GM21737 (cell line): ENCODE data around the gene TMEM205.
"Not testable (repeated sequence)": the region's sequence is repeated elsewhere in the genome, so short reads cannot be mapped to it uniquely, and the experiment has no call there.

Experiments
- ATAC-seq: cut with Tn5 transposase; IDR thresholded peaks from one replicate; pipeline ENCODE4 v1.9.1; 2021; ENCODE audit warnings: mild to moderate bottlenecking, moderate library complexity; ENCODE audit not compliant: unreplicated experiment

The TMEM205 gene

GRCh38 chr19:11346104-11346940 is at the start of gene TMEM205, which contains the start of gene CCDC159:
Gene TMEM205, minus strand, starts transcription at chr19:11346268. Its CDS starts 649 bp downstream, at chr19:11345619.
Gene CCDC159, plus strand, starts transcription at chr19:11346519. Its CDS starts 88 bp downstream, at chr19:11346607.
- peak; percentile 81 for ATAC-seq

DNA sequence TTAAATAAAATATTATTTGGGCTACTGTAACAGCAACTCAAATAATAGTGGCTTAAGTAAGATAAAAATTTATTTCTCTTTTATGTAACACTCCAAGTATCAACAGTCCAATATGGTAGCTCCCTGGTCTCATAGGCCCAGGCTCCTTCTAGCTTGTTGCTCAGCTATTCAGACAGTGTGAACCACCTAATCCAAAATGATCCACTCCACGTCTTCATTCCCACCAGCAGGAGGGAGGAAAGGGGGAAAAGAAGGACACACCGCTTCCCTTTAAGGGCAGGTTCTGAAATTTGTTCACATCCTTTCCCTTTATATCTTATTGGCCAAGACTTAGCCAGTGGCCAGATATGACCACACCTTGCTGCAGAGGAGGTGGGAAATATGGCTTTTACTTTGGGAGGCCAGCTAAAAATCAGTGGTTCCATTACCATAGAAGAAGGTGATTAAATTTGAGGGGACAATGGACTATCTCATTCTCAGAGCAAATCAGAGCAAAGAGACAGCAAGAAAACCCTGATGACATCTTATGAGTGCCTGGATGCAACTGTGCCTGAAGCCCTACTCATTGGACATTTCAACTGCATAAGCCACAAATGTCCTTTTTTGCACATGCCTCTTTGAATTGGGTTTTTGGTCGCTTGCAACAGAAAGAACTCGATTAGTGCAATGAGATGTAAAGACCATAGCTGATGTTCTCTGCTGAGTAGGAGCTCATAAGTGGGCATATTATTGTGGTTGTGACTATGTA is 45.0 kb upstream of the TMEM205 start:
- ATAC-seq = no peak

DNA sequence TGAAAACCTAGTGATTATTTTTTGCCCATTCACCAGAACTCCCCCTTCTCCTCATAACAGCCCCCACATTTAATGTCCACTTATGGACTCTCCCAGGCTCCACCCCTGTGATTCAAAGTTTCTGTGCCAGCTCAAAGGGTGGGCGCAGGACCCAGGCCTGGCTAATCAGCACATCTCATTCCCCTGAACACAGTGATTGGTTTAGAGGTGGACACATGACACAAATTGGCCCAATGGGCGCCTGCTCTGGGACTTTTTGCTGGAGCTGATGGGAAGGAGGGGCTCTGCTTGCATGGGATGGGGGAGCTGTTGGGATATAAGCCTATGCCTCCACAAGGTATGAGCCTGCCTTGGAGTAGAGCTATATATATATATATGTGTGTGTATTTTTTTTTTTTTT is 44.3 kb upstream of the TMEM205 start:
- ATAC-seq = no peak

DNA sequence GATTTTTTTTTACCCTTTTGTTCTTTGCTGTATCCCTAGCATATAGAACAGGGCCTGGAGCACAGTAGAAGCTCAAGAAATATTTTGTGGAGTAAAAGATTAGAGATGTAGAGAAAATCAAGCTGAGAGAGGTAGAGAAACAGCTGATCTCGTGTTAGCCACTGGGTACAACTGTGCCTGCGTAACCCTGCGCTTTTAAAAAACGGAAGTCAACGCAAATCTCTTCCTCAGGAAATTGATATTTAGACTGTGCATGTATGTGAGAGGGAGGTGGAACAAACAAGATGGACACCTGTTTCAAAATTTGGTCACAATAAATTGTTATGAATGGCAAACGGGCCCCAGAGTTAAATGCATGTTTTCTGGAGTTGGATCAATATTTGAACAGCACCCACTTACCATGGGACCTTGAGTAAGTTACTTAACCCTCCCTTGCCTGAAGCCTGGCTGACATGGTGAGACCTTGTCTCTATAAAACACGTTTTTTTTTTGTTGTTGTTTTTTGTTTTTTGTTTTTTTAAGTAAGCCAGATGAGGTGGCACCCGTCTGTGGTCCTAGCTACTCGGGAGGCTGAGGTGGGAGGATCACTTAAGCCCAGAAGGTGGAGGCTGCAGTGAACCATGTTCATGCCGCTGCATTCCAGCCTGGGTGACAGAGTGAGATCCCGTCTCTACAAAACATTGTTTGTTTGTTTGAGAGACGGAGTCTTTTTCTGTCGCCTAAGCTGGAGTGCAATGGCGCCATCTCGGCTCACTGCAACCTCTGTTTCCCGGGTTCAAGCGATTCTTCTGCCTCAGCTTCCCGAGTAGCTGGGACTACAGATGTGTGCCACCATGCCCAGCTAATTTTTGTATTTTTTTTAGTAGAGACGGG is 41.3 kb upstream of the TMEM205 start:
- ATAC-seq = no peak

DNA sequence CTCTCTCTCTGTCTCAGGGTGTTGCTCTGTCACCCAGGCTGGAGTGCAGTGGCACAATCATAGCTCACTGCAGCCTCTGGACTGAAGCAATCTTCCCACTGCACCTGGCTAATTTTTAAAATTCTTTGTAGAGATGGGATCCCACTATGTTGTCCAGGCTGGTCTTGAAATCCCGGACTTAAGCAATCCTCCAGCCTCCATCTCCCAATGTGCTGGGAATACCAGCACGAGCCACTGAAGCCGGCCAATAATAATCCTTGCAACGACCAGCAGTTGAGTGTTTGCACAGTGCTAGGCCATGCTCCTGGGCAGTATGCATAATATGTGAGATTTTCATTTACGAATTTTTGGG is 38.7 kb upstream of the TMEM205 start:
- ATAC-seq = no peak

GRCh38 chr19:11383706-11384048 is 37.6 kb upstream of the TMEM205 start:
- ATAC-seq = no peak

GRCh38 chr19:11382898-11383705 is 37.0 kb upstream of the TMEM205 start:
- no peak for ATAC-seq

DNA sequence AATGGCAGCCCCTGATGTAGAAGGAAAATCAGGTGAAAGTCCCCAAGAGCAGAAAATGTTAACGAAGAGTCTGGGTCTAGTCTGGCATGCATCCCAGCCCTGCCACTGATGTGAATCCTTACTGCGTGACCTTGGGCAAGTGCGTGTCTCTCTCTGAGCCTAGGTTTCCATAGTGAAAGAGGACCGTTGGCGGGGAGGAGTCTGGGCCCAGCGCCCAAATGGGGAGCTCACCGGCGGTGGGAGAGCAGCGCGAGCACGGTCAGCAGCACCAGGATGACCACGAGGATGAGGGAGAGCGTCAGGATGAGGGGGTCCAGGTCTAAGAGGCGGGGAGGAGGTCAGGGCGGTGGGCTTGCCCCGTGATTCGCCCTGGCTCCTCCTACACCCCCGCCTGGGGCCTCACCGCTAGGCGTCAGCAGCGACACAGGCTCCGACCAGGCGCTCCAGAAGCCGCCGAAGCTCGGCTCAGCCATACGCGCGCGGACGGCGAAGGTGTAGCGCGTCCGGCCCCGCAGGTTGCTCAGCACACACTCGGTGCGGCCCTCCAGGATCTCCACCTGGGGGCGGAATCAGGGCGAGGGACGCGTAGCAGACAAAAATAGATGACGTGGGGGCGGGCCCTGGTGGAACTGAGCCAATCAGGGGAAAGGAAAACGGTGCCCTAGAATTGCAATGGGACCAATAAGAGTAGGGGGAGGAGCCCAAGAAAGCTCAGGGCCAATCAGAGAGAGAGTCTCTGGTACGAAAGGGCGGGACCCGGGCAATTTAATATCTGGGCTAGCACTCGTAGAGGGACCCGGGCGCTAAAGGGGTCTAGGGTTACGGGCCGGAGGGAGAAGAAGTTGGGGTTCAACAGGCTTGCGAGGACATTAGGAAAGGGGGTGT is 34.8 kb upstream of the TMEM205 start:
- ATAC-seq = peak; percentile 68

- no peak for ATAC-seq
These were observed 33.8 kb upstream of the TMEM205 start for GRCh38 chr19:11379857-11380350.

DNA sequence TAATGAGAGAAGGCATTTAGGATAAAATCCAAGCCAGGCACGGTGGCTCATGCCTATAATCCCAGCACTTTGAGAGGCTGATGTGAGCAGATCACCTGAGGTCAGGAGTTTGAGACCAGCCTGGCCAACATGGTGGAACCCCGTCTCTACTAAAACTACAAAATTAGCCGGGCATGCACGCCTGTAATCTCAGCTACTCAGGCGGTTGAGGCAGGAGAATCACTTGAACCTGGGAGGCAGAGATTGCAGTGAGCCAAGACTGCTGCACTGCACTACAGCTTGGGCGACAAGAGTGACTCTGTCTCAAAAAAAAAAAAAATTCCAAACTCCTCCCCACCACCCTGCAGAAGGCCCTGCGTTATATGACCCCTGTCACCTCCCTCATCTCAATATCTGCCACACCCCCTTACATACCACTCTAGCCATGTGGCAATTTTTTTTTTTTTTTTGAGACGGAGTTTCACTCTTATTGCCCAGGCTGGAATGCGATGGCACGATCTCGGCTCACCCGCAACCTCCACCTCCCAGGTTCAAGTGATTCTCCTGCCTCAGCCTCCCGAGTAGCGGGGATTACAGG is 33.3 kb upstream of the TMEM205 start:
- not testable (repeated sequence) for ATAC-seq

- no peak for ATAC-seq
These were observed 32.5 kb upstream of the TMEM205 start for GRCh38 chr19:11378319-11379189.

DNA sequence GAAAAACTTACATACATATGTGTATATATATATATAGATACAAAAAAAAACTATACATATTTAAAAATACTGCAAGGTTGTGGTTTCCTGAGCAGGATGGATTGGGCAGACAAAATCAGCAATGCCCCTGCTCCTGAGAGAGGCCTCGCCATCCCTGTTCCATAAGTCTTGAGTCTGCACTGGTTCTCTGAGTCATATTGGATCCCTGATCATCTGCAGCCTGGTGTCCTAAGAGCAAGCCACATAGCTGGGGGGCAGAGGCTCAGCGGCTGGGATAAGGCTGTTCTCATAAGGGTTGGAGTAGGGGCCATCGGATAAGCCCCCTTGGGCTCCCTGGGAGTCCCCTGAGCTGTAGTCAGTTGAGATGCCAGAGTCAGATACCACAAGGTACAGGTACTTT is 31.7 kb upstream of the TMEM205 start:
- ATAC-seq = no peak

DNA sequence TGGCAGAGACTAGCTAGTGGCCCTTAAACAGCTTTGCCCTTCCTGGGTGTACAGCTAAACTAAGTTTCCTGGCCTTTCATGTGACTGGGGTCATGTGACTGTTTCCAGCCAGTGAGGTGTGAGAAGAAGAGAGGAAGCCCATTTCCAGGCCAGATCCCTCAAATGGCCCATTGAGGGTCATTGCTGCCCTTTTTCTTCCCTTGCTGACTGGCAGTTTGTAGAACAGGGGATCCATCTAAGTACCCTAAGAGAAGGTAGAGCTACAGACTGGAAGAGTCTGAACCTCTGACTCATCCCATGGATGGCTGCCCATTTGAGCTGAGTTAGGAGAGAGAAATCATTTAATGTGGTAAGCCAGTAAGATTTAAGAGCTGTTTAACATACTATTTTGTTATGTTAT is 31.2 kb upstream of the TMEM205 start:
- ATAC-seq = no peak

DNA sequence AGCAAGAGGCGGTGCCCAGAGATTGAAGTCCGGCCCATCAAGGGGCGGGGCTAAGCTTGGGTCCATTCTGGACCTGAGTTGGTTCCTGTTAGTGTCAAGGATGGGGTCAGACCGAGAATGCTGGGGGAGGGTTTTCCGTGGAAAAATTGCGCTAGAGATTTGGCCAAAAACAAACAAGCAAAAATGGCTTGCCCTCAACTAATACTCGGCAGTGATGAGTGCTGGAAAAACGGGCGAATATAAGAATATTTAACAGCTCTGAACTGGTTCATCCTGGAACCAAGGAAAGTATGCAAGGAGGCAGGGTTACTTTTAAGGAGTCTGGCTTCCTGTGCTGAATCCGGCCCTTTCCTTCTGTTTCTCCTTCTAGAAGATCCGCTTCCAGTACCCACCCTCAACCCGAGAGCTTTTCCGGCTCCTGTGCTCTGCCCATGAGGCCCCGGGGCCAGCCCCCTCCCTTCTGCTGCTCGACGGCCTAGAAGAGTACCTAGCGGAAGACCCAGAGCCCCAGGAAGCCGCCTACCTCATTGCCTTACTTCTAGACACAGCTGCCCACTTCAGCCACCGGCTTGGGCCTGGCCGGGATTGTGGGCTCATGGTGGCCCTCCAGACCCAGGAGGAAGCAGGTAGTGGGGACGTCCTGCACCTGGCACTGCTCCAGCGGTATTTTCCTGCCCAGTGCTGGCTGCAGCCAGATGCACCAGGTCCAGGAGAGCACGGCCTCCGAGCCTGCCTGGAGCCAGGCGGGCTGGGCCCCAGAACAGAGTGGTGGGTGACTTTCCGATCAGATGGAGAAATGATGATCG is 29.3 kb upstream of the TMEM205 start:
- ATAC-seq = peak; percentile 32

GRCh38 chr19:11374433-11375142 is 28.5 kb upstream of the TMEM205 start, which contains the start of gene SWSAP1:
Gene SWSAP1, plus strand, starts transcription at chr19:11374666. Its CDS starts 15 bp downstream, at chr19:11374681.
- peak; percentile 78 for ATAC-seq

- ATAC-seq = no peak
These were observed 27.9 kb upstream of the TMEM205 start for GRCh38 chr19:11373885-11374432.
